ES-I3 (cell line): ENCODE measurements around the gene HINT2.

Experiments used
- H3K36me3 ChIP-seq: 2 replicates; pipeline ENCODE4 v1.6.1; 2013; ENCODE audit warnings: mild to moderate bottlenecking, low read length, control low read depth, moderate library complexity; ENCODE audit not compliant: insufficient read depth
- H3K4me1 ChIP-seq: 2 replicates; pipeline ENCODE4 v1.6.1; 2013; ENCODE audit warnings: mild to moderate bottlenecking, control low read depth, low read length; ENCODE audit not compliant: insufficient read depth
- H3K9ac ChIP-seq: 2 replicates; pipeline ENCODE4 v1.6.1; 2013; ENCODE audit warnings: low read depth, mild to moderate bottlenecking, low read length, moderate library complexity
- H3K9me3 ChIP-seq: 2 replicates; pipeline ENCODE4 v1.6.1; 2013; ENCODE audit warnings: mild to moderate bottlenecking, low read length, moderate library complexity; ENCODE audit not compliant: control insufficient read depth, insufficient read depth

HINT2 gene

GRCh38 chr9:35763803-35764202 lies 51.0 kb downstream of the HINT2 start:
- no peaks in the 10 kb centered on the region for H3K36me3 ChIP-seq
- no peak overlapping the region for H3K9ac ChIP-seq
- H3K9me3 ChIP-seq = no peaks in the 10 kb centered on the region

DNA sequence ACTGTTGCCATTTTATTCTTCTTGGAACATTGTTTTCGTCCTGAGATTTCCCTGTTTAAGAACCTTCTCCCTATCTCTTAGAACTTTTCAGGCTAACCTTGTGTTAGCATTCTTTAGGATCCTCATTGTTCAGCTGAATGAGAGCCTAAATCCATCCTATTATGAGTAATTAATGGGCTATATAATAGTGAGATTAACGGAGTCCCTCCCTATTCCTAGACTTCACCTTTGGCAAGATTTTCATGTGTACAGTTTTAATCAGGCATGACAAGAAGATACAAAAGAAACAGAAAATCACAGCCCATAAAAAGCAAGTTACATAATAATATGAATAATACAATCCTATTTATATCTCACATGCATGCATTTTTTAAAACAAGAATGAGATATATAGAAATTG lies 51.7 kb downstream of the HINT2 start:
- H3K9ac ChIP-seq = no peak overlapping the region
- no peaks in the 10 kb centered on the region; the same call in 1 of the 2 replicates for H3K4me1 ChIP-seq
- no peaks in the 10 kb centered on the region for H3K36me3 ChIP-seq
- H3K9me3 ChIP-seq = no peaks in the 10 kb centered on the region

More at GRCh38 chr9:35763803-35764202, 51.0 kb downstream of the HINT2 start:
- no peaks in the 10 kb centered on the region; the same call in 1 of the 2 replicates for H3K4me1 ChIP-seq
